Vagina (tissue), 2 donors: Measurements from ENCODE around the gene PDCL2. TPM values are rescaled to one million over a fixed set of nuclear protein-coding genes. Genes with fewer than 3 reads are reported as not detected.

ENCODE experiments used
- DNase-seq, 2 donors: peaks; one replicate each; pipeline ENCODE4 v3.0.0-alpha.2; 2017; ENCODE audit errors: extremely low spot score in 2 of 2
- H3K27ac ChIP-seq: fragments of 200-600 bp; sonication (generic); one replicate; pipeline ENCODE4 v1.5.1; 2019
- H3K27me3 ChIP-seq: fragments of 200-600 bp; sonication (generic); one replicate; pipeline ENCODE4 v1.5.1; 2019
- H3K36me3 ChIP-seq, 2 donors: fragments of 200-600 bp; sonication (generic); one replicate each; pipeline ENCODE4 v1.5.1; 2017 to 2019
- H3K4me1 ChIP-seq: fragments of 200-600 bp; sonication (generic); one replicate; pipeline ENCODE4 v1.5.1; 2019
- H3K4me3 ChIP-seq, 2 donors: fragments of 200-600 bp; sonication (generic); 1 replicate in 1 of 2; 2 replicates in 1 of 2; pipeline ENCODE4 v1.5.1; 2016 to 2019
- H3K9me3 ChIP-seq: fragments of 200-600 bp; sonication (generic); one replicate; pipeline ENCODE4 v1.5.1; 2019
- CTCF ChIP-seq, 3 experiments: fragments of 450-650 bp in 2 of 3; fragments of 200-600 bp in 1 of 3; sonication (generic) in 1 of 3; IDR thresholded peaks; one replicate each; pipeline ENCODE4 v1.5.1; 2017 to 2019; ENCODE audit warnings: antibody characterized with exemption in 3 of 3, mild to moderate bottlenecking in 2 of 3, moderate library complexity in 2 of 3
- POLR2A ChIP-seq, 2 donors: fragments of 450-650 bp; IDR thresholded peaks; one replicate each; pipeline ENCODE4 v1.6.1; 2017; ENCODE audit warnings: antibody characterized with exemption in 2 of 2, mild to moderate bottlenecking in 2 of 2, moderate library complexity in 2 of 2
- POLR2AphosphoS5 ChIP-seq, 2 donors: sonication (generic); formaldehyde crosslinking; IDR thresholded peaks; one replicate each; pipeline ENCODE4 v1.9.0; 2017; ENCODE audit warnings: antibody characterized with exemption in 2 of 2, mild to moderate bottlenecking in 2 of 2, low read depth in 1 of 2; ENCODE audit not compliant: insufficient read depth in 1 of 2
- intact Hi-C: fragments of 100-400 bp; cut with DNase I; formaldehyde crosslinking; loops from one replicate; pipeline ENCODE4 v1.15.1; 2023
- total RNA-seq: library from RNA; depleted of rRNA; stranded (reverse); fragments of >200 nt; gene quantifications from one replicate; pipeline ENCODE4 v1.2.3, GENCODE V29; 2016

Gene PDCL2
- total RNA-seq, 1 donor from 2014 or later, result not detected

- Histone ChIP-seq H3K4me1 (no peaks in the 10 kb centered on the region), H3K4me3 (no peak overlapping the region), H3K36me3 (no peaks in the 10 kb centered on the region), H3K27ac (no peak overlapping the region), H3K27me3 (no peaks in the 10 kb centered on the region), H3K9me3 (no peaks in the 10 kb centered on the region)
- TF ChIP-seq POLR2A (IDR thresholded peaks at IDR 0.05) (no peak), CTCF (IDR thresholded peaks at IDR 0.05) (no peak), POLR2AphosphoS5 (IDR thresholded peaks at IDR 0.05; ENCODE audit: insufficient read depth in 1 of 2, low read depth in 1 of 2) (no peak)
- DNase-seq, result no peak
- intact Hi-C loops, result no loop called here
Measured at GRCh38 chr4:55538531-55538930, 53.5 kb downstream of the PDCL2 start.

GRCh38 chr4:55534306-55534705 is 57.7 kb downstream of the PDCL2 start:
- no peaks in the 10 kb centered on the region for H3K27me3 ChIP-seq
- H3K27ac ChIP-seq, result no peak overlapping the region
- H3K4me3 ChIP-seq, result no peak overlapping the region
- H3K9me3 ChIP-seq, result no peaks in the 10 kb centered on the region
- intact Hi-C loops, result no loop called here
- H3K4me1 ChIP-seq, result no peaks in the 10 kb centered on the region
- no peaks in the 10 kb centered on the region for H3K36me3 ChIP-seq
- DNase-seq, result no peak
- TF ChIP-seq CTCF (IDR thresholded peaks at IDR 0.05), result no peak
- no peak for TF ChIP-seq POLR2A (IDR thresholded peaks at IDR 0.05)

GRCh38 chr4:55530691-55531090 is 61.4 kb downstream of the PDCL2 start:
- Histone ChIP-seq H3K9me3 (no peaks in the 10 kb centered on the region), H3K36me3 (no peaks in the 10 kb centered on the region)

GRCh38 chr4:55530167-55530566 is 61.9 kb downstream of the PDCL2 start:
- no peak overlapping the region for H3K4me3 ChIP-seq
- H3K4me1 ChIP-seq, result no peaks in the 10 kb centered on the region
- DNase-seq, result no peak
- H3K36me3 ChIP-seq, result no peaks in the 10 kb centered on the region
- intact Hi-C loops, result no loop called here
- no peaks in the 10 kb centered on the region for H3K27me3 ChIP-seq
- TF ChIP-seq CTCF (IDR thresholded peaks at IDR 0.05) (no peak), POLR2A (IDR thresholded peaks at IDR 0.05) (no peak), POLR2AphosphoS5 (IDR thresholded peaks at IDR 0.05; ENCODE audit: insufficient read depth in 1 of 2, low read depth in 1 of 2) (no peak)
- H3K27ac ChIP-seq, result no peak overlapping the region
- H3K9me3 ChIP-seq, result no peaks in the 10 kb centered on the region

More at GRCh38 chr4:55530691-55531090, 61.4 kb downstream of the PDCL2 start:
- Histone ChIP-seq H3K27me3 (no peaks in the 10 kb centered on the region), H3K27ac (no peak overlapping the region), H3K4me3 (no peak overlapping the region), H3K4me1 (no peaks in the 10 kb centered on the region)
- no peak for TF ChIP-seq CTCF (IDR thresholded peaks at IDR 0.05)
- TF ChIP-seq POLR2A (IDR thresholded peaks at IDR 0.05), result no peak
- TF ChIP-seq POLR2AphosphoS5 (IDR thresholded peaks at IDR 0.05; ENCODE audit: insufficient read depth in 1 of 2, low read depth in 1 of 2), result no peak
- DNase-seq, result no peak
- intact Hi-C loops, result no loop called here

GRCh38 chr4:55528491-55528890 is 63.6 kb downstream of the PDCL2 start:
- H3K9me3 ChIP-seq, result no peaks in the 10 kb centered on the region

More at GRCh38 chr4:55528491-55528890, 63.6 kb downstream of the PDCL2 start:
- intact Hi-C loops, result no loop called here
- H3K36me3 ChIP-seq, result no peaks in the 10 kb centered on the region
- H3K27ac ChIP-seq, result no peak overlapping the region
- TF ChIP-seq POLR2AphosphoS5 (IDR thresholded peaks at IDR 0.05; ENCODE audit: insufficient read depth in 1 of 2, low read depth in 1 of 2), result no peak
- TF ChIP-seq POLR2A (IDR thresholded peaks at IDR 0.05), result no peak
- no peak for TF ChIP-seq CTCF (IDR thresholded peaks at IDR 0.05)
- DNase-seq, result no peak
- H3K27me3 ChIP-seq, result no peaks in the 10 kb centered on the region
- H3K4me1 ChIP-seq, result no peaks in the 10 kb centered on the region
- no peak overlapping the region for H3K4me3 ChIP-seq
